ENCODE results near the gene KIDINS220. TPM values are rescaled to one million over a fixed set of nuclear protein-coding genes. Genes with fewer than 3 reads are reported as not detected.

KIDINS220 gene
- total and polyA plus RNA-seq, 4 donors, result 8.1 to 50.9 (median 30.8) TPM

- WGBS, result 99% methylated on average over 2 of the region's 2 CpGs
- Histone ChIP-seq H3K9ac (ENCODE audit: low read depth in 1 of 2, low read length in 2 of 2) (no peak overlapping the region), H3K27ac (ENCODE audit: low read depth in 1 of 2, low read length in 2 of 2) (no peak overlapping the region), H3K9me3 (ENCODE audit: control insufficient read depth in 4 of 4, low read length in 3 of 4) (no peaks in the 10 kb centered on the region), H3K4me1 (ENCODE audit: control insufficient read depth in 4 of 4, insufficient read depth in 4 of 4, low read length in 3 of 4) (peaks cover 0 to 17% (median 10%) of the 10 kb centered on the region in 4 donors), H3K36me3 (ENCODE audit: control insufficient read depth in 4 of 4, insufficient read depth in 3 of 4, low read depth in 1 of 4, low read length in 3 of 4) (no peaks in the 10 kb centered on the region), H3K4me3 (ENCODE audit: low read depth in 1 of 3, low read length in 3 of 3) (no peak overlapping the region), H3K27me3 (ENCODE audit: control insufficient read depth in 4 of 4, insufficient read depth in 4 of 4, low read length in 3 of 4) (no peaks in the 10 kb centered on the region)
- TF ChIP-seq RXRA (IDR thresholded peaks at IDR 0.05) (no peak), EGR1 (IDR thresholded peaks at IDR 0.05; ENCODE audit: low read depth in 2 of 2) (no peak), TAF1 (conservative IDR thresholded peaks at IDR 0.05) (no peak), NR2F2 (IDR thresholded peaks at IDR 0.05) (no peak), FOXA2 (IDR thresholded peaks at IDR 0.05) (no peak), YY1 (IDR thresholded peaks at IDR 0.05) (no peak), RAD21 (IDR thresholded peaks at IDR 0.05) (no peak), HNF4A (conservative IDR thresholded peaks at IDR 0.05) (no peak), ZBTB33 (IDR thresholded peaks at IDR 0.05) (no peak), GABPA (IDR thresholded peaks at IDR 0.05 in 1 of 2, conservative IDR thresholded peaks at IDR 0.05 in 1 of 2) (no peak), CTCF (IDR thresholded peaks at IDR 0.05; ENCODE audit: low read depth, low read length, missing input control) (no peak), HNF4G (IDR thresholded peaks at IDR 0.05) (no peak), SP1 (IDR thresholded peaks at IDR 0.05) (no peak), REST (IDR thresholded peaks at IDR 0.05) (no peak), JUND (IDR thresholded peaks at IDR 0.05) (no peak), MAX (IDR thresholded peaks at IDR 0.05) (no peak)
- no peak for DNase-seq (ENCODE audit: low spot score)
These were observed 5.9 kb downstream of the KIDINS220 start for GRCh38 chr2:8831516-8831915.

GRCh38 chr2:8827729-8828128 lies 9.7 kb downstream of the KIDINS220 start:
- Histone ChIP-seq H3K4me1 (ENCODE audit: control insufficient read depth in 4 of 4, insufficient read depth in 4 of 4, low read length in 3 of 4) (peaks cover 0 to 8% (median 3%) of the 10 kb centered on the region in 4 donors), H3K9me3 (ENCODE audit: control insufficient read depth in 4 of 4, low read length in 3 of 4) (no peaks in the 10 kb centered on the region), H3K27ac (ENCODE audit: low read depth in 1 of 2, low read length in 2 of 2) (no peak overlapping the region), H3K4me3 (ENCODE audit: low read depth in 1 of 3, low read length in 3 of 3) (no peak overlapping the region), H3K9ac (ENCODE audit: low read depth in 1 of 2, low read length in 2 of 2) (no peak overlapping the region), H3K36me3 (ENCODE audit: control insufficient read depth in 4 of 4, insufficient read depth in 3 of 4, low read depth in 1 of 4, low read length in 3 of 4) (peaks cover 0 to 8% (median 3%) of the 10 kb centered on the region in 4 donors), H3K27me3 (ENCODE audit: control insufficient read depth in 4 of 4, insufficient read depth in 4 of 4, low read length in 3 of 4) (no peaks in the 10 kb centered on the region)
- no peak for TF ChIP-seq HNF4A (conservative IDR thresholded peaks at IDR 0.05)
- no peak for TF ChIP-seq MAX (IDR thresholded peaks at IDR 0.05)
- TF ChIP-seq YY1 (IDR thresholded peaks at IDR 0.05), result no peak
- no peak for TF ChIP-seq SP1 (IDR thresholded peaks at IDR 0.05)
- 95% methylated on average over 2 of the region's 2 CpGs for WGBS
- no peak for DNase-seq (ENCODE audit: low spot score)
